ENCODE measurements around the gene ZDHHC20. TPM values are rescaled to one million over a fixed set of nuclear protein-coding genes. Genes with fewer than 3 reads are reported as not detected.

ZDHHC20 gene
- total RNA-seq, 1 experiment from 2014 or later = 110 TPM

- intact Hi-C loops (cut with micrococcal nuclease) = no loop called here
- RAD21 ChIA-PET (ENCODE audit: low non-redundant PET in 1 of 2, low total read pairs in 2 of 2, uncharacterized antibody in 2 of 2, unreplicated experiment in 2 of 2) = no interaction called here
Measured at GRCh38 chr13:21372530-21372929, 86.6 kb downstream of the ZDHHC20 start.

More at GRCh38 chr13:21372530-21372929, 86.6 kb downstream of the ZDHHC20 start:
- DNase-seq (ENCODE audit: low read depth, low spot score) = no peak
- H3K9ac ChIP-seq (ENCODE audit: low read length) = no peak overlapping the region
- ChIA-PET POLR2A (no interaction called here), CTCF (no interaction called here)
- no peaks in the 10 kb centered on the region for H3K9me3 ChIP-seq (ENCODE audit: control insufficient read depth in 1 of 2, insufficient read depth in 1 of 2, low read depth in 1 of 2, low read length in 2 of 2)
- no peak for ATAC-seq
- H3K4me2 ChIP-seq (ENCODE audit: low read length) = no peak overlapping the region
- no peak overlapping the region for H3K27ac ChIP-seq (ENCODE audit: low read depth, low read length)
- H3K36me3 ChIP-seq (ENCODE audit: control insufficient read depth in 1 of 2, insufficient read depth in 2 of 2, low read length in 2 of 2) = peaks cover 0 to 9% of the 10 kb centered on the region in 2 experiments; a peak in 2 of 4 replicates
- no peaks in the 10 kb centered on the region for H3K79me2 ChIP-seq (ENCODE audit: insufficient read depth, low read length)
- no TSS peak for BruUV-seq (replicated peaks)
- no peaks in the 10 kb centered on the region for H4K20me1 ChIP-seq (ENCODE audit: insufficient read depth)
- TF ChIP-seq ELF1 (IDR thresholded peaks at IDR 0.05; ENCODE audit: borderline replicate concordance, low read depth) (no peak), EZH2phosphoT487 (IDR thresholded peaks at IDR 0.05; ENCODE audit: borderline replicate concordance) (no peak), ZNF274 (IDR thresholded peaks at IDR 0.05; ENCODE audit: low read depth, low read length) (no peak), EGR1 (IDR thresholded peaks at IDR 0.05; ENCODE audit: low read depth) (no peak), FOSL1 (IDR thresholded peaks at IDR 0.05; ENCODE audit: low read depth) (no peak), REST (IDR thresholded peaks at IDR 0.05; ENCODE audit: low read depth) (no peak), SP1 (IDR thresholded peaks at IDR 0.05; ENCODE audit: low read depth) (no peak), RAD21 (IDR thresholded peaks at IDR 0.05; ENCODE audit: low read depth) (no peak), CEBPB (IDR thresholded peaks at IDR 0.05; ENCODE audit: low read depth) (no peak), TCF7L2 (IDR thresholded peaks at IDR 0.05; ENCODE audit: borderline replicate concordance, extremely low read depth, insufficient read depth, insufficient read length) (no peak), POLR2A (IDR thresholded peaks at IDR 0.05; ENCODE audit: borderline replicate concordance, extremely low read depth, insufficient read depth, insufficient read length) (no peak), SIN3A (IDR thresholded peaks at IDR 0.05; ENCODE audit: low read depth) (no peak), SRF (IDR thresholded peaks at IDR 0.05; ENCODE audit: low read depth) (no peak)
- TF ChIP-seq, protein P1, sequence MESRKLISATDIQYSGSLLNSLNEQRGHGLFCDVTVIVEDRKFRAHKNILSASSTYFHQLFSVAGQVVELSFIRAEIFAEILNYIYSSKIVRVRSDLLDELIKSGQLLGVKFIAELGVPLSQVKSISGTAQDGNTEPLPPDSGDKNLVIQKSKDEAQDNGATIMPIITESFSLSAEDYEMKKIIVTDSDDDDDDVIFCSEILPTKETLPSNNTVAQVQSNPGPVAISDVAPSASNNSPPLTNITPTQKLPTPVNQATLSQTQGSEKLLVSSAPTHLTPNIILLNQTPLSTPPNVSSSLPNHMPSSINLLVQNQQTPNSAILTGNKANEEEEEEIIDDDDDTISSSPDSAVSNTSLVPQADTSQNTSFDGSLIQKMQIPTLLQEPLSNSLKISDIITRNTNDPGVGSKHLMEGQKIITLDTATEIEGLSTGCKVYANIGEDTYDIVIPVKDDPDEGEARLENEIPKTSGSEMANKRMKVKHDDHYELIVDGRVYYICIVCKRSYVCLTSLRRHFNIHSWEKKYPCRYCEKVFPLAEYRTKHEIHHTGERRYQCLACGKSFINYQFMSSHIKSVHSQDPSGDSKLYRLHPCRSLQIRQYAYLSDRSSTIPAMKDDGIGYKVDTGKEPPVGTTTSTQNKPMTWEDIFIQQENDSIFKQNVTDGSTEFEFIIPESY (IDR thresholded peaks at IDR 0.05; ENCODE audit: extremely low read depth, insufficient replicate concordance, low read length) = no peak
- TF ChIP-seq, protein P2, sequence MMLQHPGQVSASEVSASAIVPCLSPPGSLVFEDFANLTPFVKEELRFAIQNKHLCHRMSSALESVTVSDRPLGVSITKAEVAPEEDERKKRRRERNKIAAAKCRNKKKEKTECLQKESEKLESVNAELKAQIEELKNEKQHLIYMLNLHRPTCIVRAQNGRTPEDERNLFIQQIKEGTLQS (IDR thresholded peaks at IDR 0.05) = no peak
- H3K4me1 ChIP-seq (ENCODE audit: control insufficient read depth in 1 of 2, insufficient read depth in 2 of 2, low read length in 2 of 2) = no peaks in the 10 kb centered on the region
- no peak overlapping the region for H2AFZ ChIP-seq (ENCODE audit: low read depth, low read length, poor library complexity, severe bottlenecking)
- H3K27me3 ChIP-seq (ENCODE audit: insufficient read depth, low read length) = no peaks in the 10 kb centered on the region
- H3K9me2 ChIP-seq (ENCODE audit: insufficient read depth) = no peaks in the 10 kb centered on the region
- H3K4me3 ChIP-seq (replicated peaks in 1 of 2; ENCODE audit: low read depth in 1 of 2, low read length in 2 of 2) = no peak overlapping the region
